ENCODE measurements around the gene TNFRSF17. TPM values are rescaled to one million over a fixed set of nuclear protein-coding genes. Genes with fewer than 3 reads are reported as not detected.
"Not testable (repeated sequence)": the region's sequence is repeated elsewhere in the genome, so short reads cannot be mapped to it uniquely, and the experiment has no call there.

The TNFRSF17 gene
- total and polyA plus RNA-seq, 10 of the 15 experiments (the other 5 are each of a cell fraction or from before 2014, with no cell fraction given) = 106 to 461 (median 179) TPM

DNA sequence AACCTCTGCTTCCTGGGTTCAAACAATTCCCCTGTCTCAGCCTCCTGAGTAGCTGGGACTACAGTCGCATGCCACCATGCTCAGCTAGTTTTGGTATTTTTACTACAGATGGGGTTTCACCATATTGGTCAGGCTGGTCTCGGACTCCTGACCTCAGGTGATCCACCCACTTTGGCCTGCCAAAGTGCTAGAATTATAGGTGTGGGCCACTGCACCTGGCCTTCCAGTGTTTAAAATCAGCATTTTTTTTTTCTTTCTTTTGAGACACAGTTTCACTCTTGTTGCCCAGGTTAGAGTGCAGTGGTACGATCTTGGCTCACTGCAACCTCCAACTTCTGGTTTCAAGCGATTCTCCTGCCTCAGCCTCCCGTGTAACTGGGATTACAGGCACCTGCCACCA lies 5.3 kb downstream of the TNFRSF17 start:
- ChIA-PET CTCF (interaction anchor here (1.1 to 8.5 kb wide), 3 partner anchors 9 to 53 kb away, joined by 3 to 73 read pairs (median 16); partner anchors contain the start of gene SNX29), SMC1A (ENCODE audit: uncharacterized antibody, unreplicated experiment) (interaction anchor here (1.2 to 7.9 kb wide), 6 partner anchors 9 to 97 kb away, joined by 3 to 162 read pairs (median 4); partner anchors contain the start of gene SNX29), POLR2A (interaction anchor here (0.5 to 9.6 kb wide), 4 partner anchors 9 to 30 kb away, joined by 3 to 171 read pairs (median 18); partner anchors contain the start of gene SNX29), RAD21 (ENCODE audit: unreplicated experiment) (interaction anchor here (0.8 to 8.0 kb wide), 5 partner anchors 9 to 97 kb away, joined by 3 to 162 read pairs (median 6); partner anchors contain the start of gene SNX29)
- peak overlapping the region; percentile 19; the same call in 1 of the 2 replicates for H3K27ac ChIP-seq (ENCODE audit: control insufficient read depth, insufficient read depth)
- DNase-seq (ENCODE audit: low read depth, low spot score); H4K20me1 ChIP-seq (ENCODE audit: control insufficient read depth, insufficient read depth); H2AFZ ChIP-seq (ENCODE audit: control insufficient read depth, low read depth, low read length); H3K4me3 ChIP-seq; FAIRE-seq; BruUV-seq (replicated peaks); H3K9me3 ChIP-seq (replicated peaks; ENCODE audit: control insufficient read depth, insufficient read depth, low read length); H3K27me3 ChIP-seq (replicated peaks in 1 of 2; ENCODE audit: control insufficient read depth in 2 of 2, insufficient read depth in 2 of 2, low read length in 1 of 2); intact Hi-C loops (cut with micrococcal nuclease; ENCODE audit: unreplicated experiment); H3K9ac ChIP-seq (ENCODE audit: control insufficient read depth, insufficient read depth, low read length): not testable (repeated sequence)
- peaks cover 0 to 32% of the 10 kb centered on the region in 2 experiments; a peak in 3 of 4 replicates for H3K36me3 ChIP-seq (ENCODE audit: control insufficient read depth in 2 of 2, insufficient read depth in 2 of 2, low read length in 1 of 2)
- 0% methylated on average over 5 of the region's 5 CpGs for WGBS (ENCODE audit: insufficient coverage, insufficient replicate concordance, low lambda C conversion rate, missing lambda C conversion rate)
- H3K4me1 ChIP-seq (ENCODE audit: control insufficient read depth, insufficient read depth, low read length) = peaks cover 19% of the 10 kb centered on the region
- TF ChIP-seq NR2F1 (conservative IDR thresholded peaks at IDR 0.05) (peak; percentile 55; the same call in 1 of the 2 replicates), PAX8 (IDR thresholded peaks at IDR 0.05) (0 out of 2 replicates have a peak, but pooled peaks have one; percentile 46), CREM (IDR thresholded peaks at IDR 0.05; ENCODE audit: low read depth) (peak; percentile 50; the same call in 1 of the 2 replicates), HDGF (IDR thresholded peaks at IDR 0.05) (0 out of 2 replicates have a peak, but pooled peaks have one; percentile 15), MTA2 (IDR thresholded peaks at IDR 0.05; ENCODE audit: low read depth) (peak; percentile 35; the same call in 1 of the 2 replicates), RAD51 (IDR thresholded peaks at IDR 0.05) (peak; percentile 32), BHLHE40 (IDR thresholded peaks at IDR 0.05; ENCODE audit: borderline replicate concordance in 1 of 2, low read depth in 2 of 2, low read length in 1 of 2) (peak in 1 of 2 experiments; percentile 86; a peak in 2 of 4 replicates), PAX5 (IDR thresholded peaks at IDR 0.05; ENCODE audit: borderline replicate concordance, low read depth, low read length) (peak; percentile 42; the same call in 1 of the 2 replicates), ATF7 (IDR thresholded peaks at IDR 0.05; ENCODE audit: low read depth) (peak; percentile 30; the same call in 1 of the 2 replicates), RUNX3 (IDR thresholded peaks at IDR 0.05; ENCODE audit: low read length) (peak; percentile 60), TCF12 (IDR thresholded peaks at IDR 0.05; ENCODE audit: low read depth, low read length) (peak; percentile 65; the same call in 1 of the 2 replicates), EP300 (IDR thresholded peaks at IDR 0.05; ENCODE audit: borderline replicate concordance in 1 of 2, control insufficient read depth in 1 of 2, low read depth in 2 of 2, low read length in 2 of 2) (0 out of 4 replicates have a peak, but pooled peaks of 1 of the 2 experiments have one; percentile 18), MEF2B (IDR thresholded peaks at IDR 0.05; ENCODE audit: partially characterized antibody, poor library complexity, severe bottlenecking) (peak; percentile 21), NBN (IDR thresholded peaks at IDR 0.05) (0 out of 2 replicates have a peak, but pooled peaks have one; percentile 42), MEF2A (IDR thresholded peaks at IDR 0.05; ENCODE audit: insufficient read depth, low read depth, low read length) (0 out of 2 replicates have a peak, but pooled peaks have one; percentile 37)
- TF ChIP-seq, protein P1, sequence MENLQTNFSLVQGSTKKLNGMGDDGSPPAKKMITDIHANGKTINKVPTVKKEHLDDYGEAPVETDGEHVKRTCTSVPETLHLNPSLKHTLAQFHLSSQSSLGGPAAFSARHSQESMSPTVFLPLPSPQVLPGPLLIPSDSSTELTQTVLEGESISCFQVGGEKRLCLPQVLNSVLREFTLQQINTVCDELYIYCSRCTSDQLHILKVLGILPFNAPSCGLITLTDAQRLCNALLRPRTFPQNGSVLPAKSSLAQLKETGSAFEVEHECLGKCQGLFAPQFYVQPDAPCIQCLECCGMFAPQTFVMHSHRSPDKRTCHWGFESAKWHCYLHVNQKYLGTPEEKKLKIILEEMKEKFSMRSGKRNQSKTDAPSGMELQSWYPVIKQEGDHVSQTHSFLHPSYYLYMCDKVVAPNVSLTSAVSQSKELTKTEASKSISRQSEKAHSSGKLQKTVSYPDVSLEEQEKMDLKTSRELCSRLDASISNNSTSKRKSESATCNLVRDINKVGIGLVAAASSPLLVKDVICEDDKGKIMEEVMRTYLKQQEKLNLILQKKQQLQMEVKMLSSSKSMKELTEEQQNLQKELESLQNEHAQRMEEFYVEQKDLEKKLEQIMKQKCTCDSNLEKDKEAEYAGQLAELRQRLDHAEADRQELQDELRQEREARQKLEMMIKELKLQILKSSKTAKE (IDR thresholded peaks at IDR 0.05; ENCODE audit: low read depth, poor library complexity, severe bottlenecking) = peak; percentile 66
- TF ChIP-seq, protein P2, sequence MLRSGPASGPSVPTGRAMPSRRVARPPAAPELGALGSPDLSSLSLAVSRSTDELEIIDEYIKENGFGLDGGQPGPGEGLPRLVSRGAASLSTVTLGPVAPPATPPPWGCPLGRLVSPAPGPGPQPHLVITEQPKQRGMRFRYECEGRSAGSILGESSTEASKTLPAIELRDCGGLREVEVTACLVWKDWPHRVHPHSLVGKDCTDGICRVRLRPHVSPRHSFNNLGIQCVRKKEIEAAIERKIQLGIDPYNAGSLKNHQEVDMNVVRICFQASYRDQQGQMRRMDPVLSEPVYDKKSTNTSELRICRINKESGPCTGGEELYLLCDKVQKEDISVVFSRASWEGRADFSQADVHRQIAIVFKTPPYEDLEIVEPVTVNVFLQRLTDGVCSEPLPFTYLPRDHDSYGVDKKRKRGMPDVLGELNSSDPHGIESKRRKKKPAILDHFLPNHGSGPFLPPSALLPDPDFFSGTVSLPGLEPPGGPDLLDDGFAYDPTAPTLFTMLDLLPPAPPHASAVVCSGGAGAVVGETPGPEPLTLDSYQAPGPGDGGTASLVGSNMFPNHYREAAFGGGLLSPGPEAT (IDR thresholded peaks at IDR 0.05; ENCODE audit: low read depth) = 0 out of 2 replicates have a peak, but pooled peaks have one; percentile 33
- ATAC-seq = peak; percentile 27
- peaks cover 37% of the 10 kb centered on the region for H3K79me2 ChIP-seq (ENCODE audit: control insufficient read depth, insufficient read depth, low read length)
- H3K4me2 ChIP-seq (ENCODE audit: control insufficient read depth, insufficient read depth) = peak overlapping the region; percentile 67
- in situ Hi-C loops (cut with MboI) = loop anchor here (10.0 kb wide), 1 partner anchor 1005 kb away; no protein-coding TSS in a partner anchor
